Left ventricle myocardium inferior (tissue), 1 donor: ENCODE measurements around the gene THYN1. TPM values are rescaled to one million over a fixed set of nuclear protein-coding genes. Genes with fewer than 3 reads are reported as not detected.

ENCODE experiments used
- DNase-seq: peaks from one replicate; pipeline ENCODE4 v3.0.0-alpha.2; 2020
- H3K27ac ChIP-seq: fragments of 200-600 bp; replicated peaks from 2 replicates; pipeline ENCODE4 v1.8.0; 2021
- H3K27me3 ChIP-seq: fragments of 200-600 bp; 2 replicates; pipeline ENCODE4 v1.8.0; 2021; ENCODE audit warnings: low read depth
- H3K36me3 ChIP-seq: fragments of 200-600 bp; 2 replicates; pipeline ENCODE4 v1.8.0; 2021
- H3K4me1 ChIP-seq: fragments of 200-600 bp; 2 replicates; pipeline ENCODE4 v1.8.0; 2021
- H3K4me3 ChIP-seq: fragments of 200-600 bp; 2 replicates; pipeline ENCODE4 v1.8.0; 2021; ENCODE audit warnings: mild to moderate bottlenecking, moderate library complexity
- H3K9me3 ChIP-seq: fragments of 200-600 bp; replicated peaks from 2 replicates; pipeline ENCODE4 v1.8.0; 2021
- CTCF ChIP-seq: fragments of 200-600 bp; IDR thresholded peaks from 2 replicates; pipeline ENCODE4 v1.8.0; 2021; ENCODE audit warnings: antibody characterized with exemption, mild to moderate bottlenecking, borderline replicate concordance
- intact Hi-C: fragments of 100-400 bp; cut with micrococcal nuclease; formaldehyde crosslinking; loops from one replicate; pipeline ENCODE4 v1.11.0; 2022
- total RNA-seq: library from RNA; stranded (reverse); fragmentation: NEBNext Ultra II Directional; extraction: Animal tissue kit (Norgen Biotek cat#: 25700); gene quantifications from one replicate; pipeline ENCODE4 v1.2.1, GENCODE V29; 2021
- donor health status: DM: no; HTN: yes; CAD: no; lungs with severe emphysema.

Gene THYN1
- total RNA-seq, 1 donor from 2014 or later: 41.2 TPM

DNA sequence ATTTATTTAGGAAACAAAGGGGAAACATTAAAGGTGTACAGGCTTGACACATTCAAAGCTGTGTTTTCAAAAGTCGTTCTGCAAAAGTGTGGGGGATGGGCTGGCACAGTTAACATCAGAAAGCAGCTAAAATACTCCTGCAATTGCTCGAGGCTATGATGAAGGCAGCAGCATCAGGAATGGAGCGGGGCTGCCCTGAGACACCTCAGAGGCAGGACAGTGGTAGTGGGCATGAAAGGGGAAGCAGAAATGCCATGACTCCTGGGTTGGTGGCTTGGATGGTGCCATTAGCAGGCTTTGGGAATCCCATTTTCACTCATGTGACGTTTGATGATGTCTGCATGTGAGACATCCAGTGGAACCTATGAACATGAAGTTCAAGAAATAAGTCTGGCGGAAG lies 30.0 kb downstream of the THYN1 start:
- no peak for DNase-seq
- no peak for TF ChIP-seq CTCF
- Histone ChIP-seq H3K4me3 (peak overlapping the region; percentile 89), H3K4me1 (peaks cover 45% of the 10 kb centered on the region), H3K36me3 (peaks cover 19% of the 10 kb centered on the region), H3K27ac (no peak overlapping the region), H3K27me3 (no peaks in the 10 kb centered on the region), H3K9me3 (no peaks in the 10 kb centered on the region)
- intact Hi-C loops: no loop called here

GRCh38 chr11:134216816-134217215 lies 36.3 kb downstream of the THYN1 start:
- H3K9me3 ChIP-seq: no peaks in the 10 kb centered on the region
- H3K36me3 ChIP-seq: peaks cover 47% of the 10 kb centered on the region
- no peaks in the 10 kb centered on the region for H3K27me3 ChIP-seq
- no peak overlapping the region for H3K27ac ChIP-seq
- no peaks in the 10 kb centered on the region for H3K4me1 ChIP-seq
- intact Hi-C loops: no loop called here
- no peak for DNase-seq
- TF ChIP-seq CTCF: no peak
- H3K4me3 ChIP-seq: no peak overlapping the region

GRCh38 chr11:134215836-134216235 lies 37.3 kb downstream of the THYN1 start:
- no peak for DNase-seq
- Histone ChIP-seq H3K27ac (no peak overlapping the region), H3K36me3 (peaks cover 47% of the 10 kb centered on the region), H3K9me3 (no peaks in the 10 kb centered on the region), H3K4me3 (no peak overlapping the region), H3K4me1 (no peaks in the 10 kb centered on the region), H3K27me3 (no peaks in the 10 kb centered on the region)
- TF ChIP-seq CTCF: no peak
- intact Hi-C loops: no loop called here

GRCh38 chr11:134207538-134208239 lies 45.5 kb downstream of the THYN1 start:
- H3K27ac ChIP-seq: no peak overlapping the region
- DNase-seq: peak; percentile 25
- no peak overlapping the region for H3K4me3 ChIP-seq
- peaks cover 64% of the 10 kb centered on the region for H3K36me3 ChIP-seq
- H3K9me3 ChIP-seq: no peaks in the 10 kb centered on the region
- TF ChIP-seq CTCF: peak; percentile 80
- H3K27me3 ChIP-seq: no peaks in the 10 kb centered on the region
- H3K4me1 ChIP-seq: no peaks in the 10 kb centered on the region
- intact Hi-C loops: no loop called here

- H3K4me3 ChIP-seq: no peak overlapping the region
- no peak for TF ChIP-seq CTCF
- H3K36me3 ChIP-seq: peaks cover 79% of the 10 kb centered on the region
- no peaks in the 10 kb centered on the region for H3K9me3 ChIP-seq
- H3K4me1 ChIP-seq: no peaks in the 10 kb centered on the region
- H3K27me3 ChIP-seq: no peaks in the 10 kb centered on the region
- intact Hi-C loops: no loop called here
- DNase-seq: no peak
- no peak overlapping the region for H3K27ac ChIP-seq
Measured at GRCh38 chr11:134206185-134206584, 47.0 kb downstream of the THYN1 start.
